ENCODE measurements around the gene PLEKHA7. TPM values are rescaled to one million over a fixed set of nuclear protein-coding genes. Genes with fewer than 3 reads are reported as not detected.

Gene PLEKHA7
- total RNA-seq, 1 experiment from 2014 or later: 7.2 TPM

DNA sequence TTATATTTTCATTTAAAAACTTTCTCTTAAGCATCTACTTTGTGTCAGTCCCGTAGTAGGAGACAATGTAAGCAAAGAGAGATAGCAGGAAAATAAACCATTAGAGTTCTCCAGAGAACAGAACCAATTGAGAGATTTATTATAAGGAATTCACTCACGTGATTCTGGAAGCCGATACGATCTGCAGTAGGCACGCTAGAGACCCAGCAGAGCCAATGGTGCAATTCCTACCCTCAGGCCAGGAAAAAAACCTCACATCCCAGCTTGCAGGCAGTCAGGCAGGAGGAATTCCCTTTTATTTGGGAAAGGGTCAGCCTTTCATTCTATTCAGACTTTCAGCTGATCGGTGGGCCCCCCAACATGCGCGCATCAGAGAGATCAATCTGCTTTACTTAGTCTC, 7.3 kb upstream of the PLEKHA7 start:
- ATAC-seq (no peak), DNase-seq (ENCODE audit: low read depth, low spot score) (no peak)
- ChIA-PET POLR2A (no interaction called here), RAD21 (ENCODE audit: low non-redundant PET in 1 of 2, low total read pairs in 2 of 2, uncharacterized antibody in 2 of 2, unreplicated experiment in 2 of 2) (no interaction called here), CTCF (no interaction called here)
- Histone ChIP-seq H3K27ac (ENCODE audit: low read depth, low read length) (no peak overlapping the region), H3K4me2 (ENCODE audit: low read length) (no peak overlapping the region), H3K27me3 (ENCODE audit: insufficient read depth, low read length) (no peaks in the 10 kb centered on the region), H3K36me3 (ENCODE audit: control insufficient read depth in 1 of 2, insufficient read depth in 2 of 2, low read length in 2 of 2) (no peaks in the 10 kb centered on the region), H3K9me2 (ENCODE audit: insufficient read depth) (no peaks in the 10 kb centered on the region), H3K79me2 (ENCODE audit: insufficient read depth, low read length) (no peaks in the 10 kb centered on the region), H3K4me1 (ENCODE audit: control insufficient read depth in 1 of 2, insufficient read depth in 2 of 2, low read length in 2 of 2) (no peaks in the 10 kb centered on the region), H3K9me3 (ENCODE audit: control insufficient read depth in 1 of 2, insufficient read depth in 1 of 2, low read depth in 1 of 2, low read length in 2 of 2) (no peaks in the 10 kb centered on the region), H3K9ac (ENCODE audit: low read length) (no peak overlapping the region), H2AFZ (ENCODE audit: low read depth, low read length, poor library complexity, severe bottlenecking) (no peak overlapping the region), H4K20me1 (ENCODE audit: insufficient read depth) (no peaks in the 10 kb centered on the region), H3K4me3 (replicated peaks in 1 of 2; ENCODE audit: low read depth in 1 of 2, low read length in 2 of 2) (no peak overlapping the region)
- no peak for TF ChIP-seq CEBPB (IDR thresholded peaks at IDR 0.05; ENCODE audit: low read depth)
- TF ChIP-seq ZFX (IDR thresholded peaks at IDR 0.05): no peak
- TF ChIP-seq SIN3A (IDR thresholded peaks at IDR 0.05; ENCODE audit: low read depth): no peak
- TF ChIP-seq POLR2AphosphoS5 (IDR thresholded peaks at IDR 0.05; ENCODE audit: low read depth, low read length): no peak
- TF ChIP-seq CBX3 (IDR thresholded peaks at IDR 0.05; ENCODE audit: low read depth): no peak
- no peak for TF ChIP-seq YY1 (IDR thresholded peaks at IDR 0.05; ENCODE audit: extremely low read depth, insufficient replicate concordance, low read depth, low read length)
- no peak for TF ChIP-seq RAD21 (IDR thresholded peaks at IDR 0.05; ENCODE audit: low read depth)
- no peak for TF ChIP-seq EZH2 (IDR thresholded peaks at IDR 0.05)
- TF ChIP-seq, protein P1, sequence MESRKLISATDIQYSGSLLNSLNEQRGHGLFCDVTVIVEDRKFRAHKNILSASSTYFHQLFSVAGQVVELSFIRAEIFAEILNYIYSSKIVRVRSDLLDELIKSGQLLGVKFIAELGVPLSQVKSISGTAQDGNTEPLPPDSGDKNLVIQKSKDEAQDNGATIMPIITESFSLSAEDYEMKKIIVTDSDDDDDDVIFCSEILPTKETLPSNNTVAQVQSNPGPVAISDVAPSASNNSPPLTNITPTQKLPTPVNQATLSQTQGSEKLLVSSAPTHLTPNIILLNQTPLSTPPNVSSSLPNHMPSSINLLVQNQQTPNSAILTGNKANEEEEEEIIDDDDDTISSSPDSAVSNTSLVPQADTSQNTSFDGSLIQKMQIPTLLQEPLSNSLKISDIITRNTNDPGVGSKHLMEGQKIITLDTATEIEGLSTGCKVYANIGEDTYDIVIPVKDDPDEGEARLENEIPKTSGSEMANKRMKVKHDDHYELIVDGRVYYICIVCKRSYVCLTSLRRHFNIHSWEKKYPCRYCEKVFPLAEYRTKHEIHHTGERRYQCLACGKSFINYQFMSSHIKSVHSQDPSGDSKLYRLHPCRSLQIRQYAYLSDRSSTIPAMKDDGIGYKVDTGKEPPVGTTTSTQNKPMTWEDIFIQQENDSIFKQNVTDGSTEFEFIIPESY (IDR thresholded peaks at IDR 0.05; ENCODE audit: extremely low read depth, insufficient replicate concordance, low read length): no peak
- TF ChIP-seq JUND (IDR thresholded peaks at IDR 0.05): no peak
- TF ChIP-seq ZNF274 (IDR thresholded peaks at IDR 0.05; ENCODE audit: low read depth, low read length): no peak
- TF ChIP-seq, protein P2, sequence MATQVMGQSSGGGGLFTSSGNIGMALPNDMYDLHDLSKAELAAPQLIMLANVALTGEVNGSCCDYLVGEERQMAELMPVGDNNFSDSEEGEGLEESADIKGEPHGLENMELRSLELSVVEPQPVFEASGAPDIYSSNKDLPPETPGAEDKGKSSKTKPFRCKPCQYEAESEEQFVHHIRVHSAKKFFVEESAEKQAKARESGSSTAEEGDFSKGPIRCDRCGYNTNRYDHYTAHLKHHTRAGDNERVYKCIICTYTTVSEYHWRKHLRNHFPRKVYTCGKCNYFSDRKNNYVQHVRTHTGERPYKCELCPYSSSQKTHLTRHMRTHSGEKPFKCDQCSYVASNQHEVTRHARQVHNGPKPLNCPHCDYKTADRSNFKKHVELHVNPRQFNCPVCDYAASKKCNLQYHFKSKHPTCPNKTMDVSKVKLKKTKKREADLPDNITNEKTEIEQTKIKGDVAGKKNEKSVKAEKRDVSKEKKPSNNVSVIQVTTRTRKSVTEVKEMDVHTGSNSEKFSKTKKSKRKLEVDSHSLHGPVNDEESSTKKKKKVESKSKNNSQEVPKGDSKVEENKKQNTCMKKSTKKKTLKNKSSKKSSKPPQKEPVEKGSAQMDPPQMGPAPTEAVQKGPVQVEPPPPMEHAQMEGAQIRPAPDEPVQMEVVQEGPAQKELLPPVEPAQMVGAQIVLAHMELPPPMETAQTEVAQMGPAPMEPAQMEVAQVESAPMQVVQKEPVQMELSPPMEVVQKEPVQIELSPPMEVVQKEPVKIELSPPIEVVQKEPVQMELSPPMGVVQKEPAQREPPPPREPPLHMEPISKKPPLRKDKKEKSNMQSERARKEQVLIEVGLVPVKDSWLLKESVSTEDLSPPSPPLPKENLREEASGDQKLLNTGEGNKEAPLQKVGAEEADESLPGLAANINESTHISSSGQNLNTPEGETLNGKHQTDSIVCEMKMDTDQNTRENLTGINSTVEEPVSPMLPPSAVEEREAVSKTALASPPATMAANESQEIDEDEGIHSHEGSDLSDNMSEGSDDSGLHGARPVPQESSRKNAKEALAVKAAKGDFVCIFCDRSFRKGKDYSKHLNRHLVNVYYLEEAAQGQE (IDR thresholded peaks at IDR 0.05; ENCODE audit: low read depth): no peak
- no peak for TF ChIP-seq TCF7L2 (IDR thresholded peaks at IDR 0.05; ENCODE audit: borderline replicate concordance, extremely low read depth, insufficient read depth, insufficient read length)
- no peak for TF ChIP-seq EGR1 (IDR thresholded peaks at IDR 0.05; ENCODE audit: low read depth)
- no peak for TF ChIP-seq FOSL1 (IDR thresholded peaks at IDR 0.05; ENCODE audit: low read depth)
- TF ChIP-seq ELF1 (IDR thresholded peaks at IDR 0.05; ENCODE audit: borderline replicate concordance, low read depth): no peak
- no peak for TF ChIP-seq ATF3 (IDR thresholded peaks at IDR 0.05)
- intact Hi-C loops (cut with micrococcal nuclease): no loop called here
- no TSS peak for BruUV-seq (replicated peaks)
